DMS114 treated with DMSO at 0.1 percent for 48 hours (cell line): ENCODE data around the gene CFAP251.

Experiments
- DNase-seq: peaks from one replicate; lab custom pipeline; 2025; ENCODE audit not compliant: unreplicated experiment; lab: John Stamatoyannopoulos, UW

The CFAP251 gene

DNA sequence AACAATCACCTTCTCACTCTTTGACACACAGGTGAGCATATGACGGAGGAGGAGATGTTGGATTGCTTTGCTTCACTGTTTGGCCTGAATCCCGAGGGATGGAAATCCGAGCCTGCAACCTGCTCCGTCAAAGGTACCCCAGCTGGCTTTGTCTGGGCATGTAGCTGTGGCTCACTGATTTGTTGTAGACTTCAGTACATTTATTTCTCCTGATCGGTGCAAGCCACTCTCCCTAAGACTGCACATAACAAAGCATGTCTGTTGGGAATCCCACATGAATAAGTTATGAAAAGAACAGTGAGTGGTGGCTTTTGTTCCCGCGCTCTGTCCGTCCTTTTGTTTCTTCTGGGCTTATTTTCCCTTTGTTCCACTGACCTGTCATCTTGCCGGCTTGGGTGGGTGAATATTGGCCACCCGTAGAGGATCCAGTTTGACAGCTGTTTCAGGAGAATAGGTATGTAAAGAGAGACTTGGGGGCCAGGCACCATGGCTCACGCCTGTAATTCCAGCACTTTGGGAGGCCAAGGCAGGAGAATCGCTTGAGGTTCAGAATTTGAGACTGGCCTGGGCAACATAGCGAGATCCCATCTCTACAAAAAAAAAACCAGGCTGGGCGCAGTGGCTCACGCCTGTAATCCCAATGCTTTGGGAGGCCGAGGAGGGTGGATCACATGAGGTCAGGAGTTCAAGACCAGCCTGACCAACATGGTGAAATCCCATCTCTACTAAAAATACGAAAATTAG, 83.2 kb downstream of the CFAP251 start:
- no peak for DNase-seq

- no peak for DNase-seq
These were observed 85.5 kb downstream of the CFAP251 start for GRCh38 chr12:122003651-122004611.

DNA sequence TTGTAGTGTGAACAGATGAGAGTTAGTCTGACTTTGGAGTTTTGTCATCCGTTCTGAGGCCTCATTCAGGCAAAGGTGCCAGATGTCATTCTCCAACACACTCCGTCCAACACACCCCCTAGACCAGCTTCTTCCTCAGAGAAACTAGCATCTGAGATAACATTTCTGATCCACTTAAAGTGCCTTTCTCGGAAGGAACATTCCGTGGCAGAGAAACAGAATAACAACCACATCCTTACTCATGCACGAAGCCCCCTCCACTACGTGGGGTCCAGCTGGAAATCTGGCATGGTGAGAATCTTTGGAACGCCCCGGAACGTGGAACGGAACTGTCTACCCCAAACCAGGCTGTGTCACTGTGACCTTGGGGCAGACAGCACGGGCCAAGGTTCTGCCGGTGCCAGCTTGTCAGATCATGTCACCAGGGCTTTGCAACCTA, 86.3 kb downstream of the CFAP251 start:
- DNase-seq = no peak

- no peak for DNase-seq
These were observed 86.9 kb downstream of the CFAP251 start for GRCh38 chr12:122005252-122005776.

- DNase-seq = no peak
These were observed 88.0 kb downstream of the CFAP251 start for GRCh38 chr12:122006186-122006926.

DNA sequence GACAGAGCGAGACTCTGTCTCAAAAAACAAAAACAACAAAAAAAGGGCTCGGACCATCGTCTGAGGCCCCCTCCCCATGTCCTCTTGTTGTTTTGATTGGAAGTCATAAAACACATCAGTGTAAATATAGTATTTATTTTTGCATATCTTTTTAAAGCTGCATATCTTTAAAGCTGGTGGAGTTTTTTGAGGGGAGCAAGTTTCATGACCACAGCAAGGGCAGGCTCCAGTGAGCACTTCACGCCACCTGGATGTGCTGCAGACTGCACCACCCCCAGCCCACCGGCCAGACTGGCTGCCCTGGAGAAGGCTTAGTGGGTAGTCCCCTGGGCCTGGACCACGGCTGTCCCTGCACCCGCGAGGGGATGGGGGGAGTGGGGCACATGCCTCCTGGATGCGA, 91.3 kb downstream of the CFAP251 start:
- no peak for DNase-seq

- DNase-seq = no peak
These were observed 93.8 kb downstream of the CFAP251 start for GRCh38 chr12:122012184-122012583.

GRCh38 chr12:122013136-122013535, 94.7 kb downstream of the CFAP251 start:
- no peak for DNase-seq

GRCh38 chr12:122013791-122014590, 95.6 kb downstream of the CFAP251 start:
- DNase-seq = no peak

DNA sequence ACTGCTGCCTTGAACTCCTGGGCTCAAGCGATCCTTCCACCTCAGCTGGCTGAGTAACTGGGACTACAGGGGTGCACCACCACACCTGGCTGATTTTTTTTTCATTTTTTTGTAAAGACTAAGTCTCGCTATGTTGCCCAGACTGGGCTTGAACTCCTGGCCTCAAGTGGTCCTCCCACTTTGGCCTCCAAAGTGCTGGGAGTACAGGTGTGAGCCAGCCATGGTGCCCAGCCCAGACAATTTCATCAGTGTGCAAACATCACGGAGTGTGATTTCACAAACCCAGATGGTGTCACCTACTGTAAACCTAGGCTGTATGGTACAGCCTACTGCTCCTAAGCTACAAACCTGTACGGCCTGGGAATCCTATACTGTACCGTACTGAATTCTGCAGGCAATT, 96.4 kb downstream of the CFAP251 start:
- DNase-seq = no peak

- DNase-seq = no peak
These were observed 100.1 kb downstream of the CFAP251 start for GRCh38 chr12:122018457-122018856.

- DNase-seq = no peak
These were observed 100.5 kb downstream of the CFAP251 start for GRCh38 chr12:122018937-122019336.

- no peak for DNase-seq
These were observed 102.4 kb downstream of the CFAP251 start for GRCh38 chr12:122020795-122021192.

- no peak for DNase-seq
These were observed 102.9 kb downstream of the CFAP251 start for GRCh38 chr12:122021193-122021821.

GRCh38 chr12:122021822-122022392, 103.5 kb downstream of the CFAP251 start, which contains the start of gene BCL7A:
Gene BCL7A, plus strand, starts transcription at chr12:122021884. Its CDS starts 208 bp downstream, at chr12:122022092.
- DNase-seq = peak; percentile 16

DNA sequence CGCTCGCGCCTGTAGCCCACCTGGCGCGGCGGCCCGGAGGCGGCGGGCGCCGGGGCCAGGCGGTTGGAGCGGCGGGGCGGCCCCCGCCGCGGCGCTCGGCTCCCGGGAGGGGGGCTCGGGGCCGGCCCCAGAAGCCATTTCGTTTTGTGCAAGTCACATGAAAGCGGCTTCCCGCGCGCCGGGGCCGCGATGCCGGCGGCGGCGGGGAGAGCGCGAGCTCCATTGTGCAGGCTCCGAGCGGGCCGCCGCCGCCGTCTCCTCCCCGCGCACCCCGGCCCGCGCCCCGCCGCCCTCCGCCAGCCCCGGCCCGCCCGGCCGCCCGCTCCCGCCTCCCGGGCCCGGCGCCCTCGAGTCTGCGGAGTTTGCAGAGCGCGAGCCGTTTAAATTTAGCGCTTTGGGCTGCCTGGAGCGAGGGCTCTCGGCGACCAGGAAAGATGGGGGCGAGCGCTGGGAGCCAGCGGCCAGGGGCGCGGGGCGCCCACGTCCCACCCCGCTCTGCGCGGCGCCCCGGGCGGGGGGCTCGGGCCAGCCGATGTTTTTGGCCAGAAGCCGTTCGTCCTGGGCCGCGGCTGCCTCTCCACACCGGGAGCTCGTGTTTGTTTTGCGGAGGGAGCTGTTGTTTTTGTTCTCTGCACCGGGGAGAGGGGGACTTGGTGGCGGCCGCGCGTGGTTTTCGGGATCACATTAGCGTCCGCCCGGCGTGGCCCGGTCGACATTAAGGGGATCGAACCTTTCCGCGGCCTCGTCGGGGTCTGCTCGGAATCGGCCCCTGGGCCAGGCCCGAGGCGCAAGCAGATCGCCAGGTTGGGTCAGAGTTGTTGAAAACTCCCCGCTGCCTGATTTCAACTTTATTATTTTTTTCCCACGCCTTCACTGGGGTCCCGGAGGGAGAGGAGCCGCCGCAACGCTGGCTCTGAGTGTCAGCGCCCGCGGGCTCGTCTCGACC, 104.3 kb downstream of the CFAP251 start:
- no peak for DNase-seq

DNA sequence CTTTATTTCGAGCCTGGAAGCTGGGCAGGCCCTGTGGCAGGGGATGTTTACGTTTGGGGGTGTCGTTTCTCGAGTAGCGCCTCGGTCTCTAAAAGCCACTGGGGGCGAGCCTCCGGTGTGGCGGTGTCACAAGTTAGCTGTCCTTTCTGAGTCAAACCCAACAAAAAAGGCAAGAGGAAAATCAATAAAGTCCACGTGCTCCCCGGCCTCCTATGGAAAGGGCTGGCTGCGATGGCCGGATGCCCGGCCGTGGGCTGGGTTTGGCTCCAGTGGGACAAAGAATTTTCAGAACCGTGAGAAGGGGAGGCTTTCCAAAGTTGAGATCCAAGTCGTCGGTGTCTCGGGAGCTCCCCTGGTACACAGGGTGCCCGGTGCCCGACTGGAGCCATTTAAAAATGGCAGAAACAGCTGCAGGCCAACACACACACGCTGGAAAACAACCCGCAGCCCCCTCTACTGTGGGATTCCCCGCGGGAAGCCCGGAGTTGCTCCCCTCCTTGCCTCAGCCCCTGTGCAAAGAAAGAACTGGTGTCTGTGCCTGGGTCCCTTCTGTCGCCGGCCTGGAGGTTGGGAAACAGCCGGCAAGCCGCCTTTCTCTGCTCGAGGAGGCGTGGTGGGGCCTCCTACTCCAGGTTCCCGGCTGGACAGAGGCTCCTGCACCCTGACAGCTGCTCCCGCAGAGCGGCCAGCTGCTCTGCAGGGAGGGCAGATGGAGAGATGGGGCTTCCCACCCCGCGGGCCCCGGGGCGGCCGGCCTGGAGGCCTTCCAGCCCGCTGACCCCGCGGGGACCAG, 105.1 kb downstream of the CFAP251 start:
- no peak for DNase-seq
